DLD1 (cell line): ENCODE data around the gene SLC26A5.

Source experiments
- in situ Hi-C: cut with HindIII; loops from 2 replicates; pipeline ENCODE4 v1.10.0; 2017; ENCODE audit warnings: low sequenced_read_pairs

The SLC26A5 gene

GRCh38 chr7:103348959-103349358 is 97.0 kb downstream of the SLC26A5 start:
- in situ Hi-C loops = no loop called here

DNA sequence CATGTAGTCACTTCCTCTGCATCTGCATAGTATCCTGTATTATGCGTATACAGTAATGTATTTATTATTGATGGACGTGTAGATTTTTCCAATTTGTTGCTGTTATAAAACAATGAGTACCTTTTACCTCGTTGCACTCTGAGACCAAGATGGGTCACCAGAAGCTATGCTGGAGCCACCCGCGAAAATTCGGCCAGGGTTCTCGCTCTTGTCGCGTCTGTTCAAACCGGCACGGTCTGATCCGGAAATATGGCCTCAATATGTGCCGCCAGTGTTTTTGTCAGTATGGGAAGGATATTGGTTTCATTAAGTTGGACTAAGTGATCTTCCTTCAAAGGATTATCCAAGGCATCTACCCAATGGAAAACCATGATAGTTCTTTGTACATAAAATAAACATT is 97.6 kb downstream of the SLC26A5 start:
- in situ Hi-C loops = no loop called here

DNA sequence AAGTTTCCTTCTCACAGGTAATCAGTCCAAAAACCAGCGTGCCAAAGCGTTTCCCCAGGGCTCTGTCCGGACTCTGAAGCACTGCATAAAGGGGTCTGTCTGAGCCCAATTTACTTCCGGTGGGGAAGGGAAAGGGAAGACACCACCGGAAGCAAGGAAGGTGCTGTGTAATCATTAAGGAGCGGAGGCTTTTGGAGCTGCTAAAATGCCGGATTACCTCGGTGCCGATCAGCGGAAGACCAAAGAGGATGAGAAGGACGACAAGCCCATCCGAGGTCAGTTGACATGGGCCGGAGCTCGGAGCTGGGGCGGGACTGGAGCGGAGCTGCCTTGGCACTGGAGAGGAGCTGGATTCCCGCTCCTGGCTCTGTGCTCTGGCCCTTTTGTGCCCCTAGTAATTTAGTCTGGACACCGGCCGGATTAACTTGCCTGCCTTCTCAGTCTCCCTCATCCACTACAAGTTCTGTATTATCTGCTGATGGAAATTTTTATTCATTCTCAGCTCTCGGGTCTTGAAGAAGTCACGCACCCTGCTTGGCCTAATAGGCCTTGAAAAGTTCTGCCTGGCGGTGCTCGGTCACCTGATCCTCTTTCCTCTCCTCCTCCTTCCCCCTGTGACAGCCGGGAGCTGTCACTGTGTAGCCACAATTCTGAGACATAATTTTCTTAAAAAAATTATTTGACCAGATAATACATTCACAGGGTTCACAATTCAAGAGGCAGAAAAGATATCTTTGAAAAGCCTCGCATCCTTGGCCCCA is 98.3 kb downstream of the SLC26A5 start, which contains the start of gene PSMC2:
PSMC2 (plus strand) TSS at position 137 of the 761 bp plus-strand sequence; CDS start at position 206, 69 bp downstream.
- in situ Hi-C loops = no loop called here

GRCh38 chr7:103346396-103346795 is 99.6 kb downstream of the SLC26A5 start:
- in situ Hi-C loops = no loop called here

- in situ Hi-C loops = loop anchor here (5.0 kb wide), 1 partner anchor 37 kb away; no protein-coding TSS in a partner anchor
These were observed 101.4 kb downstream of the SLC26A5 start, which contains the start of gene DNAJC2 for GRCh38 chr7:103344453-103345149. DNAJC2 (minus strand) TSS chr7:103344767; CDS start chr7:103344622, 145 bp downstream.

DNA sequence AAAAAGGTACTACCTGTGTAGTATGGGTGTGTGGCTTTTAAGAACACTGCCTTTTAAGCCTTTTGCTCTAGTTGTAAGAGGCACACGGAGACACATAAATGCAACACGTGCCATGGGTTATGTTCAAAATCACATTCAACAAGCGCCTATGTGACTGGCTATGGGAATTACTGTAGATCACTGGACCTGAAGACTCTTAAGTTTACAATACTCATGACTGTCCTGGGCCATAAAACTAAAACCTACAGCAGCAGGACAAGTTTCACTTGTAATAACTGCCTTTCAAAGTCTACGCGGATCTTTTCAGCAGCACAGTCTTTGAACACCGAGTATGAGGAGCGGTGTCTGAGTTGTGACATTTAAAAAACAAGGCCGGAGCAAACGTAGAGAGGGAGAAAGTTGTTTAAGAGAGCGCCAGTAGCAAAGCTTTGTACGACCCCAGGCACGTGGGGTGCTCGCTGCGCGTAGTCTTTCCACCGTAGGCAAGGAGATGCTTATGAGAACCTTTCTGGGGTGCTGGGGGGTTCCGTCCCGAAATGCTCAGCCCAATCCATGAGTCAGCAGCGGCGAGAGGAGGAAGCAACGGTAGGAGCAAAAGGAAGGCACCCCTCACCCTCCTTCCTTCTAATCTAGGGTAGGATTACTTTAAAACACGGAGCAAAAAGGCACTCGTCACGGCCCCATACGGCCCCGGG is 102.1 kb downstream of the SLC26A5 start:
- in situ Hi-C loops = loop anchor here (5.0 kb wide), 1 partner anchor 37 kb away; no protein-coding TSS in a partner anchor

DNA sequence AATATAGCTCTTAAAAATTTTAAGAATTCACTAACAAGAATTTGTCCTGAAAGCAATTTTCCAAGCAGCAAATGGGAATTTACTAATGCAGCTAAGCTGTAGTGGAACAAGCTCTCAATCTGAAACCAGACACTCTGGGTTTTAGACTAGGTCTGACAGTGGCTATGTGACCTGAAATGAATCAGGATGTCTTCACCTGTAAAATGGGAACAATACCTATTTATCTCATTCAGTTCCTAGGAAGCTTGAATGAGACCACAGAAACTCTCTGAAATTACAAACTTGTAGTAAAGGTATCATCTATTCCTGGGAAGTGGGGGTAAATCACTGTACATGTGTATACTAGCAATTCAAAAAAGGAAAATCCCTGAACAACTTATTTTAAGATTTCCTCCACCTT is 102.7 kb downstream of the SLC26A5 start:
- in situ Hi-C loops = loop anchor here (5.0 kb wide), 1 partner anchor 36 kb away; no protein-coding TSS in a partner anchor

- in situ Hi-C loops = loop anchor here (5.0 kb wide), 1 partner anchor 34 kb away; no protein-coding TSS in a partner anchor
These were observed 104.5 kb downstream of the SLC26A5 start for GRCh38 chr7:103341466-103341865.

DNA sequence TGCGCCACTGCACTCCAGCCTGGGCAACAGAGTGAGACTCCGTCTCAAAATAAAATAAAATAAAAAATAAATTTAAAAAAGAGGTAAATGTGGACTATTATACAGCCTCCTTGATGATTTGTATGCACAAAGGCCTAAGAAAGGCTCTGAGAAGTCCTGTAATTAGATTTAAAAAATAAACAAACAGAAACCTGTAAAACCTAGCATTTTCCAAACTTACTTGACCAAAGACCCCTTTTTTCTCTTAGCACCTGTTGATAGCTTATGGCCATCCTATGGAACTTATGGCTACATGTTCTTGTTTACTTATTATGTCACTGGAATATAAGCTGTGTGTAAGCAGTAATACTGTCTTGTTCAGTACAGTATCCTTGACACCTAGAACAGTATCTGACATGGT is 107.1 kb downstream of the SLC26A5 start:
- in situ Hi-C loops = no loop called here

DNA sequence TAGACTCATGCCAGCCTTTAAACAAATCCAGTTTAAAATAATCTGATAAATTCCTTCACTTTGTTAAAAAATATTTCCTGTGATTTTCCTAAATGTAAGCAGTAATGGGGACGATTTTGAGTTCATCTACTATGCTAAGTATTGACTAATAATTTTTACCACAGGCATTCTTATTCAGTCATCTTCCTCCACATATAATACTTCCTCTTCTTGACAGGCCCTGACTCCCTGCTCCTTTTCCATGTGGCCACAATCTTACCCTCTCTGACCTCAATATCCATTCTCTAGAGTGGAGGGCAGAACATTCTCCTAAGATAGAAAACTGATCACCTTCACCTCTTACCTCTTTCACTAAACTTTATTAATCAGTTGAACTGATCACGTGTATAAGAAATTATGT is 109.2 kb downstream of the SLC26A5 start:
- in situ Hi-C loops = no loop called here

GRCh38 chr7:103325744-103326143 is 120.3 kb downstream of the SLC26A5 start:
- in situ Hi-C loops = no loop called here
